Kidney (tissue), 14 donors: ENCODE measurements around the gene EMSY. TPM values are rescaled to one million over a fixed set of nuclear protein-coding genes. Genes with fewer than 3 reads are reported as not detected.

ENCODE experiments used
- DNase-seq, 5 donors: peaks; one replicate each; pipeline ENCODE4 v3.0.0-alpha.2; 2013 to 2020
- FAIRE-seq: peaks from 2 replicates; lab custom pipeline; 2012; peaks lifted over from hg19 to GRCh38; lab: Jason Lieb, UNC
- H3K27ac ChIP-seq, 2 donors: one replicate each; pipeline ENCODE4 v1.7.0; 2013; ENCODE audit warnings: low read depth in 2 of 2, low read length in 2 of 2, inconsistent platforms in 1 of 2
- H3K27me3 ChIP-seq: one replicate; pipeline ENCODE4 v1.7.1; 2013; ENCODE audit warnings: low read length, inconsistent platforms; ENCODE audit not compliant: control insufficient read depth, insufficient read depth
- H3K36me3 ChIP-seq, 3 donors: one replicate each; pipeline versions ENCODE4 v1.7.0 to v1.7.1; 2013; ENCODE audit warnings: low read length in 3 of 3, control low read depth in 1 of 3, inconsistent platforms in 1 of 3; ENCODE audit not compliant: insufficient read depth in 3 of 3, control insufficient read depth in 2 of 3
- H3K4me1 ChIP-seq, 3 donors: one replicate each; pipeline versions ENCODE4 v1.7.0 to v1.7.1; 2013; ENCODE audit warnings: low read length in 3 of 3, inconsistent platforms in 1 of 3, low read depth in 1 of 3; ENCODE audit not compliant: control insufficient read depth in 2 of 3, insufficient read depth in 2 of 3
- H3K4me3 ChIP-seq, 3 donors: one replicate each; pipeline versions ENCODE4 v1.7.0 to v1.8.1; 2013; ENCODE audit warnings: low read length in 3 of 3, control low read depth in 1 of 3, inconsistent platforms in 1 of 3
- H3K9ac ChIP-seq, 3 donors: one replicate each; pipeline versions ENCODE4 v1.7.0 to v1.7.1; 2013; ENCODE audit warnings: low read length in 3 of 3, control low read depth in 1 of 3, inconsistent platforms in 1 of 3
- H3K9me3 ChIP-seq, 3 donors: one replicate each; pipeline versions ENCODE4 v1.7.0 to v1.7.1; 2013; ENCODE audit warnings: low read length in 3 of 3, control low read depth in 1 of 3, inconsistent platforms in 1 of 3; ENCODE audit not compliant: control insufficient read depth in 2 of 3, insufficient read depth in 1 of 3
- CTCF ChIP-seq: IDR thresholded peaks from 3 replicates; pipeline ENCODE4 v1.5.1; 2012; ENCODE audit warnings: mild to moderate bottlenecking, moderate library complexity, borderline replicate concordance; ENCODE audit not compliant: insufficient read depth; ENCODE audit errors: extremely low read depth
- intact Hi-C: fragments of 100-400 bp; cut with DNase I; formaldehyde crosslinking; loops from one replicate; pipeline ENCODE4 v1.11.1; 2022
- polyA plus RNA-seq: library from polyadenylated mRNA; stranded (reverse); fragments of 350-450 nt; fragmentation: Illumina TruSeq; extraction: RNeasy Lipid Tissue Mini Kit (QIAGEN cat#74804); gene quantifications from one replicate; pipeline ENCODE4 v1.2.3, GENCODE V29; 2014; ENCODE audit warnings: low read depth, low replicate concordance; ENCODE audit not compliant: insufficient read depth
- total RNA-seq: library from RNA; stranded (reverse); fragmentation: NEBNext Ultra II Directional; extraction: Animal tissue kit (Norgen Biotek cat#: 25700); gene quantifications from one replicate; pipeline ENCODE4 v1.2.1, GENCODE V29; 2021
- donor health status: control.
- donor health status: control.
- donor health status: control.
- donor health status: control.
- donor health status: control.
- donor health status: DM: yes; HTN: yes; CAD: no.
- donor health status: Normal renal cell carcinoma (clear cell type).

Gene EMSY
- total and polyA plus RNA-seq, 2 donors from 2014 or later, result 7.5 to 22.2 TPM

- Histone ChIP-seq H3K27ac (no peak overlapping the region), H3K27me3 (no peaks in the 10 kb centered on the region), H3K9me3 (peaks cover 0 to 2% (median 0%) of the 10 kb centered on the region in 3 donors), H3K4me1 (no peaks in the 10 kb centered on the region), H3K9ac (no peak overlapping the region), H3K36me3 (peaks cover 0 to 7% (median 4%) of the 10 kb centered on the region in 3 donors), H3K4me3 (no peak overlapping the region)
- DNase-seq, result no peak
- TF ChIP-seq CTCF, result no peak
- FAIRE-seq, result no peak
- intact Hi-C loops, result no loop called here
Measured at GRCh38 chr11:76493040-76493439, 48.2 kb downstream of the EMSY start.

GRCh38 chr11:76493626-76494539 lies 49.1 kb downstream of the EMSY start:
- TF ChIP-seq CTCF, result no peak
- H3K27ac ChIP-seq, result no peak overlapping the region
- no peak for FAIRE-seq
- intact Hi-C loops, result no loop called here
- peaks cover 0 to 2% (median 0%) of the 10 kb centered on the region in 3 donors for H3K9me3 ChIP-seq
- H3K27me3 ChIP-seq, result no peaks in the 10 kb centered on the region
- DNase-seq, result no peak
- H3K4me3 ChIP-seq, result no peak overlapping the region
- no peak overlapping the region for H3K9ac ChIP-seq
- H3K36me3 ChIP-seq, result peaks cover 0 to 7% (median 4%) of the 10 kb centered on the region in 3 donors
- no peaks in the 10 kb centered on the region for H3K4me1 ChIP-seq

GRCh38 chr11:76495019-76495418 lies 50.2 kb downstream of the EMSY start:
- Histone ChIP-seq H3K9ac (no peak overlapping the region), H3K4me1 (no peaks in the 10 kb centered on the region), H3K27ac (no peak overlapping the region), H3K4me3 (no peak overlapping the region), H3K9me3 (no peaks in the 10 kb centered on the region), H3K27me3 (no peaks in the 10 kb centered on the region), H3K36me3 (peaks cover 0 to 7% (median 4%) of the 10 kb centered on the region in 3 donors)
- DNase-seq (no peak), FAIRE-seq (no peak)
- intact Hi-C loops, result no loop called here
- no peak for TF ChIP-seq CTCF
